Stimulated activated CD4-positive, alpha-beta T cell treated with anti-CD3 and anti-CD28 coated beads, Interleukin-1b, Interleukin-23, amount 100 ng/mL, for 1 hour (primary cell): ENCODE data around the gene RBP5.

Source experiments
- DNase-seq, 2 donors: peaks; one replicate each; pipeline ENCODE4 v3.0.0-alpha.2; 2020; ENCODE audit warnings: low read depth in 2 of 2

Gene RBP5, protein sequence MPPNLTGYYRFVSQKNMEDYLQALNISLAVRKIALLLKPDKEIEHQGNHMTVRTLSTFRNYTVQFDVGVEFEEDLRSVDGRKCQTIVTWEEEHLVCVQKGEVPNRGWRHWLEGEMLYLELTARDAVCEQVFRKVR

DNA sequence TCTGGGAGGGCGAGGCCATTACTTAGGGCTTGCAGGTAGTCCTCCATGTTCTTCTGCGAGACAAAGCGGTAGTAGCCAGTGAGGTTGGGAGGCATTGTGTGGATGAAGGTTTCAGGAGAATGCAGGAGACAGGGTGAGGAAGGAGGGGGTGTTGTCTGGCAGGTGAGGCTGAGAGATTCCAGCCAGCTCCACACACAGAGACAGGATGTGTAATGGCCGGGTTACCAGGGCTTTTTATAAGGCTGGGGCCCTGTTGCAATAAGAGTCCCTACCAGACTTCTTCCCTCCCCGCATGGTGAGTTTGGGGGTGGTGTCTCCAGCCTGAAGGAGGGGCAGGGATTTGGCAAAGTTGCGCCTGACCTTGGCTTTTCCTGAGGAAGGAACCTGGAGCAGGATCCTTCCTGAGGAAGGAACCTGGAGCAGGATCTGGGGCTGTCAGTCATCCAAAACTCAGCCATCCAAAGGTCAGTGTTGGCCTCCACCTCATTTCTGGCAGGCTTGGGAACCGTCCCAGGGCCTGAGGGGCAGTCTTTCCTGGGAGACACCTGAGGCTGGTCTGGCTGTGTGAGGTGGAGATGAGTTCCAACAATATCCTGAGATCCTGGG, at the start of gene RBP5:
Gene RBP5 (minus strand): TSS at position 209 of the 606 bp plus-strand sequence. CDS start 114 bp downstream, at position 95.
- no peak for DNase-seq

DNA sequence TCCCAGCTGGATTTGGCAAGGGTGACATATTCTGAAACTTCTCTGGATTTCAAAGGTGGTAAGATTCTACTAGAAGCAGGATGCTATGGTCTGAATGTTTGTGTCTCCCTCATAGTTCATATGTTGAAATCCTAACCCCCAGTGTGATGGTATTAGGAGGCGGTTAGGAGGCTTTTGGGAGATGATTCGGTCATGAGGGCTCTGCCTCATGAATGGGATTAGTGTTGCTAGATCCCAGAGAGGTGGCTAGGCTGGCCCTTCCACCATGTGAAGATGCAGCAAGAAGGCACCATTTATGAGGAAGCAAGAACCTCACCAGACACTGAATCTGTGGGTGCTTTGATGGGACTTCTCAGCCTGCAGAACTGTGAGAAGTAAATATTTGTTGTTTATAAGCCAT, 49.8 kb upstream of the RBP5 start:
- no peak for DNase-seq

DNA sequence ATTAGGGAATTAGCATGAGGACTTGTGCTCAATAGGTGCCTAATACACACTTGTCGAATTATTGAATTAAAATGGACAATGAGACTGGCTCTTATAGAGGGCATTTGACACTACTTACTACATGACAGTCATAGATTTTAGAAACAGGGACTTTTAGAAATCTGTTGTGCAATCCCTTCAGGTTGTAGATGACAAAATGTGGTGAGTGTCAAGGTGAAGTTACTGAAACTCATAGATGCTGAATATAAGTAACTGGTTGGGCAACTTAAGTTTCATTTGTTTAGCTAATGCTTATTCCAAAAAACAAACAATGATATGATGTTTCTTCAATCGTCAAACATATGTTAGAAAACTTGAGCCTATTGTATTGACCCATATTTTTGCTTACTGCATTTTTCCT, 47.9 kb upstream of the RBP5 start:
- DNase-seq, result no peak

DNA sequence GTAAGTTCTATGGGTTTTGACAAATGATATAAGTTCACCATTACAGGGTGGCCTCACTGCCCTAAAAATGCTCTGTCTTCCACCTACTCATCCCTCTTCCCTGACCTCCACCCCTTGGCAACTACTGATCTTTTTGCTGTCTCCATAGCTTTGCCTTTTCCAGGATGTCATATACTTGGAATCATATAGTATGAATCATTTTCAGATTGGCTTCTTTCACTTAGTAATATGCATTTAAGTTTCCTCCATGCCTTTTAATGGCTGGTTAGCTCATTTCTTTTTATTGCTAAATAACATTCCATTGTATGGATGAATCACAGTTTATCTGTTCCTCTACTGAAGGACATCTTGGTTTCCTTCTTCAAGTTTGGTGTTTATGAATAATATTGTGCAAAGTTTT, 46.8 kb upstream of the RBP5 start:
- DNase-seq, result no peak

DNA sequence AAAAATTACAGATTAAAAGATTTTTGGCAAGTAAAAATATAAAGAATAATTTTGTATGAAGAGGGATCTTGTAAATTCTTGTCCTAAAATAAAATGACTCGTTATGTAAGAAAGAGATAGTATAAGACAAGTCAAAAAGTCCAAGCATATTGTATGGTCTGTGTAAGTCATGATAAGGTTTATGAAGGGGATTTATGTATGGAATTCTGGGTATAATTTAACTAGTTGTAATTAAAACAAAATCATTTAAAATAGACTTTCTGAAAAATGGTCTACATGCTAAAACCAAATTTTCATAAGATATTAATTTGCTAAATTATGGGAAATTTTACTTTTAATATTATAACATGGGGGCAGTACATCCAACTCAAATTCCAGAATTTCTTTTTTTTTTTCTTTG, 43.2 kb upstream of the RBP5 start:
- DNase-seq, result no peak

DNA sequence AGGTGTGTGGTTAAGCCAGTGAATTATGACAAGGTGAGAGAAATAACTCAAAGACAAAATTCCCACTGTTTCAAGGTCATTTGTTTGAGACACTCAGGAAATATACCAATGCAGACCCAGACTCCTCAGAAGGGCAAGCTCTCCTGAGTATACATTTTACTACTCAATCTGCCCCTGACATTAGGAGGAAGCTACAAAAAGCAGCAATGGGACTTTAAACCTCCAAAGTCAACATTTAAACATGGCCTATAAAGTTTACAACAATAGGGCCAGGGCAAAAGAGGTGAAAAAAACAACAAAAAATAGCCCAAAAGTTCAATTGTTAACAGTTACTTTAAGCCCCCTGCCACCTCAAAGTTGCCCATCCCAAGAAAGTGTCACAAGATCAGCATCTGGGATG, 41.3 kb upstream of the RBP5 start:
- no peak for DNase-seq

DNA sequence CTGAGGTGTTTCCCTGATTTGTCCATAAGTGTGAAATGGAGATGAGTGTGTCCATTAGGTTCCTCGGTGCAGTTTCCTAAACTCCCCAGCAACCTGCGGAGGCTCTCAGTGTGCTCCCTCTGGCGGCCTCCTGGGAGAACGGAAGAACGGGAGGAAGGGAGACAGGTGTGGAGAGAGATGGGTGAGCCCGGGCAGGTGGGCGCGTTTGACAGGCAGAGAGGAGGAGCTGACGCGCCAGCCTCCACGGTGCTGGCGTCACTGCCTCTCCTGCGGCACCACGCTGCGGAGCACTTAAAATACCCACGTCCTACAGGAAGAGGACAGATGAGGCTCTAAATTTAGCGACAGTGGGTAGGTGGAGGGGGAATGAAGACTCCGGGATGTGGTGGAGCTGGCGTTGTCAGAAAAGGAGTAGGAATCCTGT, 34.0 kb upstream of the RBP5 start:
- no peak for DNase-seq

DNA sequence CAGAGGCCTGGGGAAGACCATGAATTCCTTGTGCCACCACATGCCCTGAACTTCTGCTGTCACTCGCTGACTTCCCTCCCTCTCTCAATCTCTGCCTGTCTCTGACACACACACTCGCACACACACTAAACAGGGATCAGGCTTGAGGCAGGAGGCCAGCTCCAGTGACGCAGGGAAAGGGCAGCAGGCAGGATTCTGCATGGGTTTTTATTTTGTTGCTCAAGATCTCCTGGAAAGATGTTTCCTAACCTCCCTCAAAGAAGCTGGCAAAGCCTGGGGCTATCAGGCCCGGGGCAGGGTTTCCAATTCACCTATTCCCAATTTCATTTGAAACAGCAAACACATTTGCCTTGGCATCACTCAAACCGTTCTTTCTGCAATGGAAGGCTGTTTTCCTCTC, 33.1 kb upstream of the RBP5 start:
- DNase-seq, result no peak

DNA sequence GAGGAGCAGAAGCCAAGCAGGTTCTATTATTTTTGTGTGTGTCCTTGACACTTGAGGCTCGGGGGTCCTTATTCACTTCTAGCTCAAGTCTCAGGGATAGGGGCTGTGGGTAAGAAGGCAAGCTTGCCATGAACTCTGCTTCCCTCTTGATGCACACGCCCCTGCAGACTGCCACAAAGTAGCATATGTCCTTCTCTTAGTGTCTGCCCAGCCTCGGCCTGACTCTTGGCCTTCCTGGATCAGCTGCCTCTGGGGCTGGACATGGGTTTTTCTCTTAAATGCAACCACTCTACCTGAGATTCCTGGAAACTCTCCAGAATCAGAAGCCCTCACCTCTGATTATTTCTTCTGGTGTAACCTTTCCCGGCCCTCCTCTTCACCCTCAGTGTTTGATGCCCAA, 32.6 kb upstream of the RBP5 start:
- DNase-seq, result no peak

DNA sequence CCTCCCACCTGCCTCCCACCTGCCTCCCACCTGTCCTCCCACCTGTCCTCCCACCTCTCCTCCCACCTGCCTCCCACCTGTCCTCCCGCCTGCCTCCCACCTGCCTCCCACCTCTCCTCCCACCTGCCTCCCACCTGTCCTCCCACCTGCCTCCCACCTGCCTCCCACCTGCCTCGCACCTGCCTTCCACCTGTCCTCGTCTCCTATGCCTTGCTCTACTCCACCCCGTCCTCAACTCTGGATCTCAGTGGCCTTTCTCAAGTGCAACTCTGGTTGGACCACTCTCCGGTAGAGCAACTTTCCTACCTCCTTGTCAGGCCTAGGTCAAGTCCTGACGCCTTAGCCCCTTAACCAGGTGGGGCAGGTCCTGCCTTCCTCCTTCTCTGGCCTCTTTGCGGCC, 31.5 kb upstream of the RBP5 start:
- no peak for DNase-seq

DNA sequence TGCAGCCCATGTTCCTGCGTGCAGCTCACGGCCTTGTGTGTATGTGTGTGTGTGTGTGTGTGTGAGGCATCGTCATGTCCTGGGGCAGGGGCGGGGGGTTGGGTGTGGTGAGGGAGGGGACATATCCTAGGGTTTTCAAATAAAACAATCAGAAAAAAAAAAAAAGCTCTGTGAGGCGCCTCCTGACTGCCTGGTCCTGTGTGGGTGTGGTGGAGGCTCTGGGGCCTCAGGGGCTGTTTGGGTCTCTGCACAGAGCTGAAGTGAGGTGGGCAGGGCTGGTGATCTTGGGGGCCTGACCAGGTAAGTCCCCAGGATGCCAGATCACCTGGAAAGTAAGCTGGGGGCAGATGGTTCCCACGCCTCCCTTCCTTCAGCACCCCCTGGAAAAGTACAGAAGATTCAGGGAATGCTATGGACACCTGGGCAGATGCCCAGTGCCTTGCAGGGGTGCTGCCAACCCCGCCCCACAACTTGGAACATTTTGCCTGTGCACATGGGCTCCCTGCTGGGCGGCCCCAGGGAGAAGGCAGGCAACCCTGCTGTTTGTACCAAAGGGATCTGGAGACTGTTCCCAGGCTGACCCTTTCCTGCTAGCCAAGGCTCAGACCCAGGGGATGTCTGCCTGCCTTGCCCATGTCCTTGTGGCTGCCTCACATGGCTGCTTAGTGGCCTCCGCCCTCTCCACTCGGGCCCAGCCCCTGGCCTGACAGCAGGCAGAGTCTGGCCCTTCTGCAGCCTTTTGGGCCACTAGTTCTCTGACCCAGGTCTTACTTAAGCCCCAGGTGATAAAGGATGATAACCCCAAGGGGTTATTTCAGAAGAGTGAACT, 30.3 kb upstream of the RBP5 start:
- no peak for DNase-seq

DNA sequence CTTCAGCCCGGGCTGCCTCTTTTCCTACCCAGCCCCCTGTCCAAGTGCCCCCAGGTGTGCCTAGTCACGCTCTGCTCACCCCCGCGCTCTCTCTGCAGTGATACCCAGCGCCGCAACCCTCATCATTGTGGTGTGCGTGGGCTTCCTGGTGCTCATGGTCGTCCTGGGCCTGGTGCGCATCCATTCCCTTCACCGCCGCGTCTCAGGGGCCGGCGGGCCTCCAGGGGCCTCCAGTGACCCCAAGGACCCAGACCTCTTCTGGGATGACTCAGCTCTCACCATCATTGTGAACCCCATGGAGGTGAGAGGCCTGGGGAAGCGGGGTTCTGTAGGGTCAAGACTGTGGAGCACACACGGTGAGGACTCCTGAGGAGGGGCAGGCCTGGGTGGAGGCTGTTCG, 28.7 kb upstream of the RBP5 start:
- DNase-seq, result no peak

DNA sequence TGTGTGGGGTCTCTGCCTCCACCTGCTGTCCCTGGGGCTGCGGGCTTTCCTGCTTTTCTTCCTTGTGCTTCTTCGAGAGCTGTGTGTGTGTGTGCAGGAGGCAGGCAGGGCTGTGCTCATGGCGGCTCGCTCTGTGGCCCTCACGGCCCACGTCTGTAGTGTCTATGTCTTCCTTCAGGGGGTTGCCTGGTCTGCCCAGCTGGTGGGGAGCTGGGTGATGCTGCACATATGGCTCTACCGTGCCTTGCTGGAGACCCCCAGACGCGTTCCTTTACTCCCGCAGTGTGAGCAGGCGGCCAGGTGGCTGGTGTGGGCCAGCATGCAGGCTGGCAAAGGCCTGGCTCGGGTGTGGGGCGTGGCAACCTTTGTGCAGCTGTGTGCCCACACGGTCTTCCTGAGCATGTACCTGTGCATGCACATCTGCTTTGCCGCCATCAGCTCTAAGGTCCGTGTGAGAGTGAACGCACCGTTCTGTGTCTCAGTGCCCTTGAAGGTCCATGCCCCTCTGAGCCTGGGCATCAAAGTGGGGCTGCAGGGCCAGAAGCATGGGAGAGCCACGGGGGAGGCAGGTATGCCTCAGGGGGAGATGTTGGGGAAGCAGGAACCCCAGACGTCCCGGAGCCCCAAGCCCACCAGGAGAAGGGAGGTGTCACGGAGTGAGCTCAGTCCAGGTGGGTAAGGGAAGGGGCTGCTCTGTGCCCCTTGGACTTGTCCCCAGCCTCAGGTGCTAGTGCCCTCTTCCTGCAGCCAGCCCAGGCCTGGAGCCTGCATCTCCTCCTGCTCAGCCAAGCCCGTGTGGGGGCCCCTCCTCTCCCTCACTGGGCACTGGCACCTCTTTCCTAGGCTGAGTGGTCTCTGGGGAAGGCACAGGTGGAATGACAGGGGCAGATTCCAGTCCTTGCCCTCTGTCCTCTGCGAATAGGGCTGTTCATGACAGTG, 27.8 kb upstream of the RBP5 start:
- no peak for DNase-seq

DNA sequence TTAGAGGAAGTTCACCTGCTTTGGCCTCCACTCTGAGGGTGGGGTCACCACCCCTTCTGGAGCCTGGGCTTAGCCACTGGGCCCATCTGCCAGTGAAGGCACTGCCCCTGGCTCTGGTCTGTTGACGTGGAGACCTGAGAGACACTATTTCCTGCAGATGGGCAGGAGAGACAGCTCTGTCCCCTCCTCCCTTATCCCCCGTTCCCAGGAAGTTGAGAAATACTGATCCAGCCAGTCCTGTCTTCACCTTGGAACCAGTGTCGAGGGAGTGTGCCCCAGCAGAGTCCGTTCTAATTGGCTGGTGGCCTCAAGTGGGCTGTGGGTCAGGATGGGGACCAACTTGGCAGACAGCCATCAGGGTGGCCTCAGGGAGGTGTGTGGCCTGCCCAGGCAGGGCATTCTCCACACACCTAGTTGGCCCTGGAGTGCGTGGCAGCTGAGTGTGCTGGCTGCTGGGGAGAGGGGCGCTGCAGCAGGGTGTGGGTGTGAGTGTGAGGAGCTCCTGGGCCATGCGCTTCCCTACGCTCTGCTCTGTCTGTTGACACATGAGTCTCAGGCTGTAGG, 26.9 kb upstream of the RBP5 start:
- DNase-seq, result no peak

DNA sequence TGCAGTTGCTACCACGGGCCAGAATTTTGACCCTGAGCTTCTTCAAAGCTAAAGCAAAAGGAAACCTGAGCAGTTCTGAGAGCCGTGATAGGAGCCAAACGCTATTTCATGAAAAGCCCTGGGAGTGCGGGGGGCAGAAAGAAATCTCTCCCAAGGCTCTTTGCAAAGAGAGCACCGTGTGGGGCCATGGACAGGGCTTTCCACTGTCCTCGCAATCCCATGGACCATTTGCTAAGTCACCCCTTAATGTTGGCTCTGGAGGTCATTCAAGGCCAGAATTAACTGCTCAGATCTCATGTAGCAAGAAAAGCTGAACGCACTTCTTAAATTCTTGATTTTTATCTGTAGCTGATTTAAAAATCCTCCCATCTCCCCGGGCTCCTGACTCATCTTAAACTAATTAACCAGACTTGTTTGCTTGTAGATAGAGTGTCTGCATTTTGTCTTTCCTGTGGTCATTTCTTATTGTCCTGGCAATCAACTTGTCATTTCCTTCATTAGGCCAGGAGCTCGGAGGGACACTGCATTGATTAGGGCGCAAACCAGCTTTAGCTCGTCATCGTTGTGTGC, 26.3 kb upstream of the RBP5 start:
- DNase-seq, result no peak

DNA sequence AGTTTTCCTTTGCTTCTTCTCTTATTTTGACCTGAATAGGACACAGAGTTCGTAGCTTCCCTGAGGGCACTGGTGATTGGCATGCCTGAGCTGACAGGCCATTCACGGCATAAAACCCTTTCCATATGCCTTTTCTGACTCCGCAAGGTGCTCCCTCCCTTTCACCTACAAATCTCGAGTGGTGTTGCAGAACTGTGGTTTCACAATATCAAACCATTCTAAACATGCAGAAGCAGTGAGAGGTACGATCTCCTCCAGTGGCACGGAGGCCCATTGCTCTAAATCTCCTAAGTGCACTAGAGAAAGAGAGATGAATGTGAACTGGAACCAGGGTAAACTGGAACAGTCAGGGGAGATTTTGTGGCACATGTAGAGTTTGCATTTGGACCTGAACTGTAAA, 25.4 kb upstream of the RBP5 start:
- DNase-seq, result no peak

DNA sequence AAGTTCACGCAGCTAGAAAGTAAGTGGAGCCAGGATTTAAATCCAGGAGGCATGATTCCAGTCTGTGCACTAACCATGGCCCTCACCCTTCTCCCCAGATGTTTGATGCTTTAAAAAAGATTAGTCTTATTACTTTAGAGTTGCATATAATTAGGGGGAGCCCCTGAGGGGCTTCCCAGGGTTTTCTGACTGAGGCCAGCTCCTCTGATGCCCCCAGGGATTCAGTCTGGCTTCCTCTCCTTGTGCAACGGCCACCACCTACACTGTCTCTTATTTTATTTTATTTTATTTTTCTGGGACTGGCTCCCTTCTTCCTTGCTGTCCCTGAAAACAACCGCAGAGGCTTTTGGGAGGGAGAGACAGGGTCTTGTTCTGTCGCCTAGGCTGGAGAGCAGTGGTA, 24.1 kb upstream of the RBP5 start:
- no peak for DNase-seq

DNA sequence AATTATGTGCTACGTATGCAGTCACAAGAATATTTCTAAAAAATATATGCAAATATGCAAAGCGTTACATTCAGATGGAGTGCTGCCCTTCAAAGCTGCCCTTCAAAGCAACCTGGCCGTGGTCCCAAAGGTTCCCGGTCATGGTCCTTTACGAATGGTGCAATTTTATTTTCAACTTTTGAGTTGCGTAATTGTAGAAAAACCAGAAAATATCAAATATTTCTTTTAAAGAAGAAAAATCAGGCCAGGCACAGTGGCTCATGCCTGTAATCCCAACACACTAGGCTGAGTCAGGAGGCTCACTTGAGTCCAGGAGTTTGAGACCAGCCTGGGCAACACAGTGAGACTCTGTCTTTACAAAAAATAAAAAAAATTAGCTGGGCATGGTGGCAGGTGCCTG, 22.8 kb upstream of the RBP5 start:
- no peak for DNase-seq

DNA sequence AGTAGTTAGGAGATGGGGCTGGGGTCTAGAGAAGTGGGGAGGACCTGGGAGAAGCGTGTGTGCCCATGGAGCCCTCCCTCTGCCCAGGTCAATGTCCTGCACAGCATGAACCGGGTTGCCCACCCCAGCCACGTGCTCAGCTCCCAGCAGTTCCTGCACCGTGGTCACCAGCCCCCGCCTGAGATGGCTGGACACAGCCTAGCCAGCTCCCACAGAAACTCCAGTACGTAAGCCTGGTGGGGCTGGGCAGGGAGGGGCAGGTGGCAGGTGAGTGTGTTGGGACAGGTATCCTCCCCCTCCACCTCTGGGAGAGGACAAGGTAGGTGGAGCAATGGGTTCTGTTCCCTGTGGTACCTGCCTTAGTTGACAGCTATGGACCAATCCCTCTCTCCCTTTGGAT, 22.2 kb upstream of the RBP5 start:
- DNase-seq, result no peak

DNA sequence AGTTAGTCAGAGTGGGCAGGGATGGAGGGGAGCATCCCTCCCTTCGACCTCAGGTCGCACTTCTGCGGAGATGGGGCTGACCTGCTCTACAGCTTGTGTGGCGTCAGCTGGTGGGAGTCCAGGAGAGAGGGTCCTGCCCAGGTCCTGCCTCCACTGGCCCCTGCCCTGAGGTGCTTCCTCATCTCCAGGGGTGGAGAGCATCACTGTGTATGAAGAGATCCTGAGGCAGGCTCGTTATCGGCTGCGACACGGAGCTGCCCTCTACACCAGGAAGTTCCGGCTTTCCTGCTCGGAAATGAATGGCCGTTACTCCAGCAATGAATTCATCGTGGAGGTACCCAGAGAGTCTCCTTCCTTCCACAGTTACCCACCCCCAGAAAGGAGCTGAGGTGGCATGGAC, 21.7 kb upstream of the RBP5 start:
- no peak for DNase-seq

DNA sequence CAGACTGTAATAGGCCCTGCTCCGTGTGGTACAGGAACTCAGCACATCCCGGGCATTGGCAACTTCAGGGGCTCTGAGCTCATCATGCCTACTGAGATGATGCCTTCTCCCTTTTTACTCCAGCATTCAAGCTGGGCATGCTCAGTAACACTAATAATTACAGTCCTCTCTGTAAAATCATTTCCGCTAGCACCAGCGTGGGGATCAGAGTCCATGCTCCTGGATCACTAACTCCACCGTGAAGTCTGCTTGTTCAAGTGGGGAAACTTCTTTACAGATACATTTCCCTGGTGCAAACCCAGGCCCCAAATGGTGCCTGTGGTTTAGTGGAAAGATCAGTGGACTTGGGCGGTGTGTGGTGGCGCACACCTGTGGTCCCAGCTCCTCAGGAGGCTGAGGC, 18.2 kb upstream of the RBP5 start:
- no peak for DNase-seq

DNA sequence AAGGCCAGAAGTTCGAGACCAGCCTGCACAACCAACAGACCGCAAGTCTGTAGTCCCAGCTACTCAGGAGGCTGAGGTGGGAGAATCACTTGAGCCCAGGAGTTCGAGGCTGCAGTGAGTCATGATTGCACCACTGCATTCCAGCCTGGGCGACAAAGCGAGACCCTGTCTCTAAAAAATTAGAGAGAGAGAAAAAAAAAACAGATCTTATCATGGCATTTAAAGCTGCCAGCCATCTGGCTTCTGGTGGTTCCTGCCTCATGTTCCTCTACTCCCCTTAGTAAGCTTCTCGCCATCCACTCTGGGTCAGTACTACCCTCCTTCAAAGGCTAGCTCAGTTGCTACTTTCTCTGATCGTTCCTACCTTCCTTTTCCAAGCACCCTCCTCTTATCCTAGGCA, 17.5 kb upstream of the RBP5 start:
- no peak for DNase-seq
